HCT116 (cell line): ENCODE measurements around the gene EMILIN1. TPM values are rescaled to one million over a fixed set of nuclear protein-coding genes. Genes with fewer than 3 reads are reported as not detected.

Experiments
- ATAC-seq: fragments of 200-7000 bp; cut with Tn5 transposase; 2 replicates; pipeline ENCODE4 v1.9.1; 2020; ENCODE audit warnings: mild to moderate bottlenecking, moderate library complexity
- BruUV-seq: library from RNA; stranded (reverse); fragments of 400-500 nt; replicated peaks from 2 replicates; lab custom pipeline; 2021; lab: Mats Ljungman, UMichigan
- CTCF ChIA-PET: fragments of 300-600 bp; sonication (Branson Sonifier 250); formaldehyde crosslinking; loops from one replicate; lab custom pipeline; 2021; ENCODE audit warnings: antibody characterized with exemption; lab: Charles Lee
- POLR2A ChIA-PET: fragments of 300-600, 350-600 bp; sonication (Branson Sonifier 250); formaldehyde crosslinking; loops from one replicate; lab custom pipeline; 2021; ENCODE audit warnings: antibody characterized with exemption; lab: Charles Lee
- RAD21 ChIA-PET, 2 experiments: fragments of 300-600 bp; sonication (Branson Sonifier 250); formaldehyde crosslinking; loops; one replicate each; lab custom pipeline; 2023; ENCODE audit warnings: low total read pairs in 2 of 2; ENCODE audit not compliant: uncharacterized antibody in 2 of 2, unreplicated experiment in 2 of 2, low non-redundant PET in 1 of 2; lab: Charles Lee
- DNase-seq: peaks from one replicate; pipeline ENCODE4 v3.0.0-alpha.2; 2010; ENCODE audit warnings: low read depth, low spot score
- H2AFZ ChIP-seq: fragments of 200-600 bp; shearing (Covaris generic), sonication (generic); 2 replicates; pipeline ENCODE4 v1.6.1; 2017; ENCODE audit warnings: low read depth, mixed run types, mixed read lengths, antibody characterized with exemption, low read length; ENCODE audit not compliant: poor library complexity, severe bottlenecking
- H3K27ac ChIP-seq: 2 replicates; pipeline ENCODE4 v1.5.1; 2012; ENCODE audit warnings: low read depth, low read length
- H3K27me3 ChIP-seq: fragments of 200-600 bp; sonication (generic); 2 replicates; pipeline ENCODE4 v1.6.1; 2016; ENCODE audit warnings: mixed run types, low read length, mixed read lengths; ENCODE audit not compliant: insufficient read depth
- H3K36me3 ChIP-seq, 2 experiments: fragments of 200-500 bp in 1 of 2; fragments of 200-600 bp in 1 of 2; sonication (Bioruptor generic) in 1 of 2; sonication (generic) in 1 of 2; 2 replicates each; pipeline versions ENCODE4 v1.5.1 to v1.6.1; 2014 to 2016; ENCODE audit warnings: low read length in 2 of 2, inconsistent platforms in 1 of 2, mixed read lengths in 1 of 2, mixed run types in 1 of 2; ENCODE audit not compliant: insufficient read depth in 2 of 2, control insufficient read depth in 1 of 2
- H3K4me1 ChIP-seq, 2 experiments: fragments of 200-600 bp in 1 of 2; sonication (generic) in 1 of 2; 2 replicates each; pipeline versions ENCODE4 v1.5.1 to v1.6.1; 2012 to 2017; ENCODE audit warnings: low read length in 2 of 2, inconsistent platforms in 1 of 2, mild to moderate bottlenecking in 1 of 2, mixed read lengths in 1 of 2, mixed run types in 1 of 2, moderate library complexity in 1 of 2; ENCODE audit not compliant: insufficient read depth in 2 of 2, control insufficient read depth in 1 of 2
- H3K4me2 ChIP-seq: fragments of 200-600 bp; sonication (generic); 2 replicates; pipeline ENCODE4 v1.6.1; 2017; ENCODE audit warnings: mixed run types, low read length, mixed read lengths
- H3K4me3 ChIP-seq, 2 experiments: fragments of 200-600 bp in 1 of 2; sonication (generic) in 1 of 2; replicated peaks in 1 of 2; 2 replicates each; pipeline ENCODE4 v1.5.1; 2011 to 2016; ENCODE audit warnings: low read length in 2 of 2, control low read depth in 1 of 2, low read depth in 1 of 2, mild to moderate bottlenecking in 1 of 2, mixed read lengths in 1 of 2, mixed run types in 1 of 2
- H3K79me2 ChIP-seq: fragments of 200-600 bp; sonication (generic); 2 replicates; pipeline ENCODE4 v1.6.1; 2017; ENCODE audit warnings: mild to moderate bottlenecking, mixed run types, low read length, moderate library complexity, mixed read lengths; ENCODE audit not compliant: insufficient read depth
- H3K9ac ChIP-seq: fragments of 200-600 bp; sonication (generic); 2 replicates; pipeline ENCODE4 v1.6.1; 2016; ENCODE audit warnings: low read length, mixed read lengths
- H3K9me2 ChIP-seq: fragments of 200-600 bp; sonication (generic), shearing (Covaris generic); 2 replicates; pipeline ENCODE4 v1.6.1; 2017; ENCODE audit warnings: mixed run types, mild to moderate bottlenecking, moderate library complexity; ENCODE audit not compliant: insufficient read depth
- H3K9me3 ChIP-seq, 2 experiments: fragments of 200-500 bp in 1 of 2; fragments of 200-600 bp in 1 of 2; sonication (Bioruptor generic) in 1 of 2; sonication (generic) in 1 of 2; 2 replicates each; pipeline ENCODE4 v1.6.1; 2014 to 2017; ENCODE audit warnings: low read length in 2 of 2, mixed read lengths in 2 of 2, inconsistent platforms in 1 of 2, low read depth in 1 of 2, mild to moderate bottlenecking in 1 of 2, mixed run types in 1 of 2, moderate library complexity in 1 of 2; ENCODE audit not compliant: control insufficient read depth in 1 of 2, insufficient read depth in 1 of 2
- H4K20me1 ChIP-seq: fragments of 200-600 bp; sonication (generic), shearing (Covaris generic); 2 replicates; pipeline ENCODE4 v1.6.1; 2017; ENCODE audit warnings: mixed run types, mild to moderate bottlenecking, moderate library complexity; ENCODE audit not compliant: insufficient read depth
- ATF3 ChIP-seq: IDR thresholded peaks from 2 replicates; pipeline ENCODE4 v1.6.1; 2012
- CEBPB ChIP-seq: IDR thresholded peaks from 2 replicates; pipeline ENCODE4 v1.6.1; 2012; ENCODE audit warnings: low read depth
- EGR1 ChIP-seq: IDR thresholded peaks from 2 replicates; pipeline ENCODE4 v1.6.1; 2012; ENCODE audit warnings: low read depth
- EZH2 ChIP-seq: fragments of 200-600 bp; sonication (generic); IDR thresholded peaks from 2 replicates; pipeline ENCODE4 v1.6.1; 2017; ENCODE audit warnings: antibody characterized with exemption, mixed run types
- POLR2A ChIP-seq: IDR thresholded peaks from 2 replicates; pipeline ENCODE4 v1.7.0; 2011; ENCODE audit warnings: borderline replicate concordance; ENCODE audit not compliant: insufficient read depth, insufficient read length; ENCODE audit errors: extremely low read depth
- POLR2AphosphoS5 ChIP-seq: IDR thresholded peaks from 2 replicates; pipeline ENCODE4 v1.6.1; 2011; ENCODE audit warnings: mild to moderate bottlenecking, low read depth, low read length, moderate library complexity
- RAD21 ChIP-seq: IDR thresholded peaks from 2 replicates; pipeline ENCODE4 v1.6.1; 2012; ENCODE audit warnings: low read depth, mild to moderate bottlenecking
- SP1 ChIP-seq: IDR thresholded peaks from 2 replicates; pipeline ENCODE4 v1.6.1; 2012; ENCODE audit warnings: low read depth
- TCF7L2 ChIP-seq: IDR thresholded peaks from 2 replicates; pipeline ENCODE4 v1.7.0; 2011; ENCODE audit warnings: borderline replicate concordance, inconsistent platforms; ENCODE audit not compliant: insufficient read depth, insufficient read length; ENCODE audit errors: extremely low read depth
- ZFX ChIP-seq: fragments of 450-650 bp; IDR thresholded peaks from 2 replicates; pipeline ENCODE4 v1.6.1; 2017
- ZNF274 ChIP-seq: fragments of 200-500 bp; sonication (Bioruptor generic); IDR thresholded peaks from 2 replicates; pipeline ENCODE4 v1.6.1; 2014; ENCODE audit warnings: mild to moderate bottlenecking, low read depth, low read length, inconsistent platforms
- intact Hi-C: fragments of 100-400 bp; cut with micrococcal nuclease; formaldehyde crosslinking; loops from 2 replicates; pipeline ENCODE4 v1.10.0; 2022
- total RNA-seq: library from RNA; stranded (reverse); gene quantifications from one replicate; pipeline ENCODE4 v1.2.1, GENCODE V29; 2021; ENCODE audit not compliant: unreplicated experiment

The EMILIN1 gene
- total RNA-seq, 1 experiment from 2014 or later, result 0.59 TPM

DNA sequence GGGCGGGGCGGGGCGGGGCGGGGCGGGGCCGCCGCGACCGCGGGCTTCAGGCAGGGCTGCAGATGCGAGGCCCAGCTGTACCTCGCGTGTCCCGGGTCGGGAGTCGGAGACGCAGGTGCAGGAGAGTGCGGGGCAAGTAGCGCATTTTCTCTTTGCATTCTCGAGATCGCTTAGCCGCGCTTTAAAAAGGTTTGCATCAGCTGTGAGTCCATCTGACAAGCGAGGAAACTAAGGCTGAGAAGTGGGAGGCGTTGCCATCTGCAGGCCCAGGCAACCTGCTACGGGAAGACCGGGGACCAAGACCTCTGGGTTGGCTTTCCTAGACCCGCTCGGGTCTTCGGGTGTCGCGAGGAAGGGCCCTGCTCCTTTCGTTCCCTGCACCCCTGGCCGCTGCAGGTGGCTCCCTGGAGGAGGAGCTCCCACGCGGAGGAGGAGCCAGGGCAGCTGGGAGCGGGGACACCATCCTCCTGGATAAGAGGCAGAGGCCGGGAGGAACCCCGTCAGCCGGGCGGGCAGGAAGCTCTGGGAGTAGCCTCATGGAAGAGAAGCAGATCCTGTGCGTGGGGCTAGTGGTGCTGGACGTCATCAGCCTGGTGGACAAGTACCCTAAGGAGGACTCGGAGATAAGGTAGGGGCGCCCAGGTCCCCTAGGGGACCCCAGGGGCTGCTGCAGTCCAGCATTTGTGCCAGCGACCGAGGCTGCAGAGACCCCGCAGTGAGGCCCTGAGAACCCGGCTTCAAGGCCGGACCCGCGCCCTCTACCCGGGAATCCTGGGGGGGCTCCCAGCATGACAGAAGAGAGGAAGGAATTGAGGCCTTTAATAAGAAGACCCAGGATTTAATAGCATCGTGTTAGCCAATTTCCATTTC, 8.5 kb downstream of the EMILIN1 start, which contains the start of gene KHK:
TSS of gene KHK (plus strand) at position 49 of the 870 bp plus-strand sequence. CDS start at position 537, 488 bp downstream.
- ChIA-PET CTCF (interaction anchor here (0.6 to 2.6 kb wide), 11 partner anchors 13 to 241 kb away, joined by 3 to 14 read pairs (median 4); partner anchors contain the start of gene OST4), POLR2A (interaction anchor here (0.7 to 1.0 kb wide), 2 partner anchors 20 to 36 kb away, joined by 3 read pairs; no protein-coding TSS in a partner anchor), RAD21 (no interaction called here)
- peak within 1 kb of the TSS; percentile 98 for H3K4me2 ChIP-seq
- H2AFZ ChIP-seq, result peak within 1 kb of the TSS; percentile 70
- ATAC-seq (peak; percentile 68), DNase-seq (no peak)
- H3K9me3 ChIP-seq, result no peaks in the 10 kb centered on the region
- H3K36me3 ChIP-seq, result no peaks in the 10 kb centered on the region
- H3K9ac ChIP-seq, result peak within 1 kb of the TSS; percentile 79
- H3K27ac ChIP-seq, result peak within 1 kb of the TSS; percentile 77
- intact Hi-C loops, result loop anchor here (2.0 kb wide), 1 partner anchor 240 kb away; no protein-coding TSS in a partner anchor
- H4K20me1 ChIP-seq, result no peaks in the 10 kb centered on the region
- TF ChIP-seq POLR2AphosphoS5 (0 out of 2 replicates have a peak, but pooled peaks have one; percentile 0), CEBPB (no peak)
- no peaks in the 10 kb centered on the region for H3K27me3 ChIP-seq
- peaks cover 6 to 28% of the 10 kb centered on the region in 2 experiments for H3K4me1 ChIP-seq
- no peaks in the 10 kb centered on the region for H3K9me2 ChIP-seq
- peak within 1 kb of the TSS; percentile 57 to 61 for H3K4me3 ChIP-seq
- BruUV-seq, result no TSS peak
- H3K79me2 ChIP-seq, result no peaks in the 10 kb centered on the region

DNA sequence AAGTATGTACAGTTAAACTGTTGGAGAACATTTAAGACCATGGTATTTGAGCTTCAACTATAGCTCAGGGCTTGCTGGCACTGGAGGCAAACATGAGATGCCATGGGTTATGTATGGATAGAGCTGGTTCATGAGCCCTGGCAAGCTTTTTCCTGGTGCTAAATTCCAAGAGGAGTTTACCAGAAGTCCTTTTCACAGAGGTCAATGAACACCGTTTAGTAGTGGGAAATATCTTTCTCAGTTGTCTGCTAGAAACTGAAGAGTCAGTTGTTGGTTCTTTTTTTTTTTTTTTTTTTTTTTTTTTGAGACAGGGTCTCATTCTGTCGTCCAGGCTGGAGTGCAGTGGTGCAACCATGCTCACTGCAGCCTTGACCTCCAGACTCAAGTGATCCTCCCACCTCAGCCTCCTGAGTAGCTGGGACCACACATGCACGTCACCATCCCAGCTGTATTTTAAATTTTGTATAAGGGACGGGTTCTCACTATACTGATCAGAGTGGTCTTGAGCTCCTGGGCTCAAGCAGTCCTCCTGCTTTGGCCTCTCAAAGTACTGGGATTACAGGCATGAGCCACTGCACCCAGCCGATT, 9.5 kb downstream of the EMILIN1 start:
- Histone ChIP-seq H3K4me3 (no peak overlapping the region), H3K4me1 (peaks cover 5 to 26% of the 10 kb centered on the region in 2 experiments), H4K20me1 (no peaks in the 10 kb centered on the region), H3K4me2 (peak overlapping the region; percentile 98; the same call in 1 of the 2 replicates), H3K27ac (no peak overlapping the region), H3K9ac (no peak overlapping the region), H3K9me3 (no peaks in the 10 kb centered on the region), H3K27me3 (no peaks in the 10 kb centered on the region), H3K36me3 (no peaks in the 10 kb centered on the region), H2AFZ (no peak overlapping the region), H3K79me2 (no peaks in the 10 kb centered on the region), H3K9me2 (no peaks in the 10 kb centered on the region)
- DNase-seq (no peak), ATAC-seq (no peak)
- intact Hi-C loops, result loop anchor here (2.0 kb wide), 1 partner anchor 241 kb away; no protein-coding TSS in a partner anchor
- TSS peak; percentile 52 for BruUV-seq
- ChIA-PET RAD21 (no interaction called here), POLR2A (interaction anchor here (0.7 kb wide), 1 partner anchor 21 kb away, joined by 3 read pairs; no protein-coding TSS in a partner anchor), CTCF (interaction anchor here (0.8 to 2.6 kb wide), 6 partner anchors 12 to 242 kb away, joined by 4 to 14 read pairs (median 6); no protein-coding TSS in a partner anchor)
- no peak for TF ChIP-seq TCF7L2
- no peak for TF ChIP-seq ZNF274
- TF ChIP-seq POLR2A, result no peak
- TF ChIP-seq EZH2, result no peak
- no peak for TF ChIP-seq ZFX
- TF ChIP-seq RAD21, result no peak
- no peak for TF ChIP-seq SP1
- no peak for TF ChIP-seq EGR1
- no peak for TF ChIP-seq ATF3
